H4 (cell line): ENCODE results near the gene CCNQ. TPM values are rescaled to one million over a fixed set of nuclear protein-coding genes. Genes with fewer than 3 reads are reported as not detected.

Experiments
- DNase-seq: peaks from one replicate; pipeline ENCODE4 v3.0.0-alpha.2; 2015; ENCODE audit warnings: low spot score
- total RNA-seq: library from RNA; depleted of rRNA; stranded (reverse); fragments of >200 nt; shearing (Covaris generic); gene quantifications from 2 replicates; pipeline ENCODE4 v1.2.3, GENCODE V29; 2014

Gene CCNQ
- total RNA-seq, 1 experiment from 2014 or later: 31.4 TPM

GRCh38 chrX:153576239-153576870 lies 22.6 kb downstream of the CCNQ start:
- no peak for DNase-seq

- no peak for DNase-seq
Observed at GRCh38 chrX:153573984-153574383, 25.0 kb downstream of the CCNQ start.

- no peak for DNase-seq
Observed at GRCh38 chrX:153572601-153573000, 26.3 kb downstream of the CCNQ start.

GRCh38 chrX:153571534-153571908 lies 27.4 kb downstream of the CCNQ start:
- DNase-seq: no peak

GRCh38 chrX:153569475-153569874 lies 29.5 kb downstream of the CCNQ start:
- DNase-seq: no peak

GRCh38 chrX:153568451-153569011 lies 30.4 kb downstream of the CCNQ start:
- DNase-seq: no peak

- DNase-seq: no peak
Observed at GRCh38 chrX:153565996-153566580, 32.9 kb downstream of the CCNQ start.

- no peak for DNase-seq
Observed at GRCh38 chrX:153564047-153564606, 34.8 kb downstream of the CCNQ start.

- DNase-seq: no peak
Observed at GRCh38 chrX:153562546-153562945, 36.4 kb downstream of the CCNQ start.

GRCh38 chrX:153561337-153561736 lies 37.6 kb downstream of the CCNQ start:
- DNase-seq: no peak

- DNase-seq: no peak
Observed at GRCh38 chrX:153560466-153560865, 38.5 kb downstream of the CCNQ start.

GRCh38 chrX:153560000-153560399 lies 38.9 kb downstream of the CCNQ start:
- DNase-seq: no peak

GRCh38 chrX:153557618-153558355 lies 41.2 kb downstream of the CCNQ start:
- peak; percentile 10 for DNase-seq

- DNase-seq: no peak
Observed at GRCh38 chrX:153556767-153557166, 42.2 kb downstream of the CCNQ start.

GRCh38 chrX:153554519-153555167 lies 44.3 kb downstream of the CCNQ start:
- DNase-seq: peak; percentile 32

- no peak for DNase-seq
Observed at GRCh38 chrX:153551135-153551534, 47.8 kb downstream of the CCNQ start.

GRCh38 chrX:153549807-153550206 lies 49.1 kb downstream of the CCNQ start:
- DNase-seq: no peak

- no peak for DNase-seq
Observed at GRCh38 chrX:153549231-153549630, 49.7 kb downstream of the CCNQ start.

- no peak for DNase-seq
Observed at GRCh38 chrX:153547195-153547594, 51.7 kb downstream of the CCNQ start.

GRCh38 chrX:153546386-153546785 lies 52.6 kb downstream of the CCNQ start:
- no peak for DNase-seq

GRCh38 chrX:153544727-153545126 lies 54.2 kb downstream of the CCNQ start:
- DNase-seq: no peak

- DNase-seq: no peak
Observed at GRCh38 chrX:153539979-153540358, 59.0 kb downstream of the CCNQ start.
